ENCODE results near the gene IL5.
"Not testable (repeated sequence)": the region's sequence is repeated elsewhere in the genome, so short reads cannot be mapped to it uniquely, and the experiment has no call there.

Gene IL5

GRCh38 chr5:132543472-132544201, at the start of gene IL5:
Gene IL5 (minus strand): TSS chr5:132543522. CDS start chr5:132543478, 44 bp downstream.
- DNase-seq (ENCODE audit: low spot score), result no peak

- no peak for DNase-seq (ENCODE audit: low spot score)
Measured at GRCh38 chr5:132592521-132592920, 49.2 kb upstream of the IL5 start.

- no peak for DNase-seq (ENCODE audit: low spot score)
Measured at GRCh38 chr5:132591145-132591544, 47.8 kb upstream of the IL5 start.

- DNase-seq (ENCODE audit: low spot score), result no peak
Measured at GRCh38 chr5:132589467-132589866, 46.1 kb upstream of the IL5 start.

- no peak for DNase-seq (ENCODE audit: low spot score)
Measured at GRCh38 chr5:132586063-132586462, 42.7 kb upstream of the IL5 start.

- DNase-seq (ENCODE audit: low spot score), result not testable (repeated sequence)
Measured at GRCh38 chr5:132584560-132584959, 41.2 kb upstream of the IL5 start.

- no peak for DNase-seq (ENCODE audit: low spot score)
Measured at GRCh38 chr5:132576123-132576522, 32.8 kb upstream of the IL5 start.

- DNase-seq (ENCODE audit: low spot score), result no peak
Measured at GRCh38 chr5:132566657-132567056, 23.3 kb upstream of the IL5 start.

- not testable (repeated sequence) for DNase-seq (ENCODE audit: low spot score)
Measured at GRCh38 chr5:132564555-132564954, 21.2 kb upstream of the IL5 start.

- no peak for DNase-seq (ENCODE audit: low spot score)
Measured at GRCh38 chr5:132561601-132562000, 18.3 kb upstream of the IL5 start.

- DNase-seq (ENCODE audit: low spot score), result no peak
Measured at GRCh38 chr5:132559383-132560060, 16.2 kb upstream of the IL5 start.

GRCh38 chr5:132557478-132558172, 14.3 kb upstream of the IL5 start:
- peak; percentile 34 for DNase-seq (ENCODE audit: low spot score)

GRCh38 chr5:132556763-132557477, 13.6 kb upstream of the IL5 start, which contains the start of gene RAD50:
Gene RAD50 (plus strand): TSS chr5:132556977. CDS start chr5:132557325, 348 bp downstream.
- DNase-seq (ENCODE audit: low spot score), result peak; percentile 94

- no peak for DNase-seq (ENCODE audit: low spot score)
Measured at GRCh38 chr5:132556153-132556762, 12.9 kb upstream of the IL5 start.

- DNase-seq (ENCODE audit: low spot score), result no peak
Measured at GRCh38 chr5:132549576-132549975, 6.3 kb upstream of the IL5 start.

- DNase-seq (ENCODE audit: low spot score), result not testable (repeated sequence)
Measured at GRCh38 chr5:132548834-132549233, 5.5 kb upstream of the IL5 start.

GRCh38 chr5:132547269-132547668, 3.9 kb upstream of the IL5 start:
- no peak for DNase-seq (ENCODE audit: low spot score)

GRCh38 chr5:132546108-132546507, 2.8 kb upstream of the IL5 start:
- DNase-seq (ENCODE audit: low spot score), result no peak

- no peak for DNase-seq (ENCODE audit: low spot score)
Measured at GRCh38 chr5:132540764-132541163, 2.6 kb downstream of the IL5 start.

- DNase-seq (ENCODE audit: low spot score), result no peak
Measured at GRCh38 chr5:132540149-132540548, 3.2 kb downstream of the IL5 start.

- DNase-seq (ENCODE audit: low spot score), result no peak
Measured at GRCh38 chr5:132539716-132540115, 3.6 kb downstream of the IL5 start.

- no peak for DNase-seq (ENCODE audit: low spot score)
Measured at GRCh38 chr5:132530946-132531345, 12.4 kb downstream of the IL5 start.

Measured in AG08396 (cell line).